Mesendoderm (in vitro differentiated cells): ENCODE data around the gene ARMC8.

Experiments
- DNase-seq: peaks from one replicate; pipeline ENCODE4 v3.0.0; 2013
- H2AK5ac ChIP-seq: 2 replicates; pipeline ENCODE4 v1.6.1; 2013; ENCODE audit warnings: low read length, inconsistent platforms
- H2BK120ac ChIP-seq: 2 replicates; pipeline ENCODE4 v1.6.1; 2013; ENCODE audit warnings: low read depth, mild to moderate bottlenecking, low read length, moderate library complexity, mixed read lengths
- H2BK15ac ChIP-seq: replicated peaks from 2 replicates; pipeline ENCODE4 v1.6.1; 2013; ENCODE audit warnings: low read depth, mild to moderate bottlenecking, moderate library complexity
- H2BK5ac ChIP-seq: 2 replicates; pipeline ENCODE4 v1.6.1; 2013; ENCODE audit warnings: low read length, inconsistent platforms
- H3K18ac ChIP-seq: 2 replicates; pipeline ENCODE4 v1.6.1; 2013; ENCODE audit warnings: mild to moderate bottlenecking, low read length, mixed read lengths
- H3K23ac ChIP-seq: one replicate; pipeline ENCODE4 v1.6.1; 2013; ENCODE audit warnings: low read length
- H3K27ac ChIP-seq: 2 replicates; pipeline ENCODE4 v1.5.1; 2013; ENCODE audit warnings: low read depth, mild to moderate bottlenecking, inconsistent platforms, low read length, moderate library complexity
- H3K27me3 ChIP-seq: 2 replicates; pipeline ENCODE4 v1.6.1; 2013; ENCODE audit warnings: low read length, control low read depth, mild to moderate bottlenecking, inconsistent platforms; ENCODE audit not compliant: insufficient read depth, poor library complexity
- H3K36me3 ChIP-seq: 2 replicates; pipeline ENCODE4 v1.6.1; 2013; ENCODE audit warnings: low read length, inconsistent platforms; ENCODE audit not compliant: control insufficient read depth, insufficient read depth
- H3K4ac ChIP-seq: one replicate; pipeline ENCODE4 v1.6.1; 2013; ENCODE audit warnings: low read depth, mild to moderate bottlenecking, low read length, moderate library complexity
- H3K4me1 ChIP-seq: 2 replicates; pipeline ENCODE4 v1.6.1; 2013; ENCODE audit warnings: low read depth, low read length, inconsistent platforms; ENCODE audit not compliant: control insufficient read depth
- H3K4me2 ChIP-seq: 2 replicates; pipeline ENCODE4 v1.6.1; 2013; ENCODE audit warnings: low read length
- H3K4me3 ChIP-seq: 2 replicates; pipeline ENCODE4 v1.5.1; 2013; ENCODE audit warnings: mild to moderate bottlenecking, low read length
- H3K56ac ChIP-seq: one replicate; pipeline ENCODE4 v1.6.1; 2013; ENCODE audit warnings: low read length
- H3K79me1 ChIP-seq: 2 replicates; pipeline ENCODE4 v1.6.1; 2013; ENCODE audit warnings: low read length, inconsistent platforms
- H3K79me2 ChIP-seq: 2 replicates; pipeline ENCODE4 v1.6.1; 2013; ENCODE audit warnings: mild to moderate bottlenecking, low read length; ENCODE audit not compliant: control insufficient read depth, insufficient read depth
- H3K9ac ChIP-seq: 2 replicates; pipeline ENCODE4 v1.6.1; 2013; ENCODE audit warnings: low read length, inconsistent platforms
- H4K5ac ChIP-seq: one replicate; pipeline ENCODE4 v1.6.1; 2013; ENCODE audit warnings: low read length
- H4K8ac ChIP-seq: one replicate; pipeline ENCODE4 v1.6.1; 2013; ENCODE audit warnings: low read depth, mild to moderate bottlenecking, control low read depth, low read length, moderate library complexity
- WGBS: extraction: QIAGEN DNeasy Blood & Tissue Kit; methylation state at CpG from one replicate; pipeline ENCODE4 v1.1.7; 2013; ENCODE audit warnings: low lambda C conversion rate, missing lambda C conversion rate; ENCODE audit not compliant: insufficient coverage; ENCODE audit errors: extremely low coverage; 5-methylcytosine and 5-hydroxymethylcytosine counted together

The ARMC8 gene

GRCh38 chr3:138200424-138200823, 13.3 kb downstream of the ARMC8 start:
- DNase-seq: no peak
- Histone ChIP-seq H3K9ac (no peak overlapping the region), H3K79me2 (peaks cover 56% of the 10 kb centered on the region), H3K23ac (no peak overlapping the region), H2BK120ac (no peak overlapping the region), H4K5ac (no peak overlapping the region), H3K18ac (no peak overlapping the region), H3K56ac (no peak overlapping the region), H3K36me3 (no peaks in the 10 kb centered on the region), H3K27me3 (no peaks in the 10 kb centered on the region), H3K4me3 (no peak overlapping the region), H4K8ac (no peak overlapping the region), H2AK5ac (no peak overlapping the region), H3K27ac (no peak overlapping the region), H3K79me1 (peaks cover 17% of the 10 kb centered on the region), H3K4ac (no peak overlapping the region), H2BK15ac (no peak overlapping the region), H3K4me1 (no peaks in the 10 kb centered on the region), H2BK5ac (no peak overlapping the region), H3K4me2 (no peak overlapping the region)
- WGBS: no CpG with 5 or more reads among the region's 1 CpG

GRCh38 chr3:138202945-138203701, 16.0 kb downstream of the ARMC8 start:
- H4K8ac ChIP-seq: no peak overlapping the region
- no peaks in the 10 kb centered on the region for H3K27me3 ChIP-seq
- no peak overlapping the region for H3K23ac ChIP-seq
- H3K56ac ChIP-seq: no peak overlapping the region
- no peak overlapping the region for H3K4me3 ChIP-seq
- no peak overlapping the region for H2BK15ac ChIP-seq
- WGBS: no CpG with 5 or more reads among the region's 3 CpGs
- H3K4ac ChIP-seq: no peak overlapping the region
- H3K79me2 ChIP-seq: peaks cover 50% of the 10 kb centered on the region
- DNase-seq: peak; percentile 56
- H2AK5ac ChIP-seq: no peak overlapping the region
- no peak overlapping the region for H3K18ac ChIP-seq
- no peak overlapping the region for H4K5ac ChIP-seq
- no peaks in the 10 kb centered on the region for H3K4me1 ChIP-seq
- no peak overlapping the region for H3K9ac ChIP-seq
- no peak overlapping the region for H2BK120ac ChIP-seq
- no peaks in the 10 kb centered on the region for H3K36me3 ChIP-seq
- peaks cover 14% of the 10 kb centered on the region for H3K79me1 ChIP-seq
- no peak overlapping the region for H3K4me2 ChIP-seq
- no peak overlapping the region for H2BK5ac ChIP-seq
- no peak overlapping the region for H3K27ac ChIP-seq

GRCh38 chr3:138203938-138204337, 16.8 kb downstream of the ARMC8 start:
- Histone ChIP-seq H3K79me1 (peaks cover 14% of the 10 kb centered on the region), H2BK5ac (no peak overlapping the region), H3K18ac (no peak overlapping the region), H3K4ac (no peak overlapping the region), H3K4me3 (no peak overlapping the region), H4K8ac (no peak overlapping the region), H4K5ac (no peak overlapping the region), H3K9ac (no peak overlapping the region), H3K56ac (no peak overlapping the region), H3K79me2 (peaks cover 50% of the 10 kb centered on the region), H3K4me2 (no peak overlapping the region), H3K4me1 (no peaks in the 10 kb centered on the region), H2AK5ac (no peak overlapping the region), H2BK15ac (no peak overlapping the region), H3K36me3 (no peaks in the 10 kb centered on the region), H3K27me3 (no peaks in the 10 kb centered on the region), H3K27ac (no peak overlapping the region), H2BK120ac (no peak overlapping the region), H3K23ac (no peak overlapping the region)
- no CpG with 5 or more reads among the region's 4 CpGs for WGBS
- DNase-seq: no peak

GRCh38 chr3:138205527-138205926, 18.4 kb downstream of the ARMC8 start:
- no peak overlapping the region for H3K56ac ChIP-seq
- DNase-seq: no peak
- H3K36me3 ChIP-seq: no peaks in the 10 kb centered on the region
- no peak overlapping the region for H4K5ac ChIP-seq
- H3K79me1 ChIP-seq: peaks cover 12% of the 10 kb centered on the region
- no peak overlapping the region for H3K4me3 ChIP-seq
- peaks cover 2% of the 10 kb centered on the region for H3K4me1 ChIP-seq
- H3K27me3 ChIP-seq: no peaks in the 10 kb centered on the region
- no peak overlapping the region for H3K4me2 ChIP-seq
- H2BK5ac ChIP-seq: no peak overlapping the region
- no peak overlapping the region for H4K8ac ChIP-seq
- H3K23ac ChIP-seq: no peak overlapping the region
- H2BK120ac ChIP-seq: no peak overlapping the region
- no peak overlapping the region for H2AK5ac ChIP-seq
- H2BK15ac ChIP-seq: no peak overlapping the region
- no peak overlapping the region for H3K4ac ChIP-seq
- no peak overlapping the region for H3K9ac ChIP-seq
- H3K27ac ChIP-seq: no peak overlapping the region
- WGBS: no CpG with 5 or more reads among the region's 5 CpGs
- no peak overlapping the region for H3K18ac ChIP-seq
- peaks cover 39% of the 10 kb centered on the region for H3K79me2 ChIP-seq

- Histone ChIP-seq H3K56ac (no peak overlapping the region), H4K5ac (no peak overlapping the region), H3K18ac (no peak overlapping the region), H3K4me1 (peaks cover 4% of the 10 kb centered on the region), H3K79me2 (peaks cover 35% of the 10 kb centered on the region), H3K9ac (no peak overlapping the region), H3K23ac (no peak overlapping the region), H3K4me3 (no peak overlapping the region), H3K27me3 (no peaks in the 10 kb centered on the region), H2BK120ac (no peak overlapping the region), H3K79me1 (peaks cover 12% of the 10 kb centered on the region), H2BK5ac (no peak overlapping the region), H3K4ac (no peak overlapping the region), H3K4me2 (no peak overlapping the region), H2AK5ac (no peak overlapping the region), H4K8ac (no peak overlapping the region), H2BK15ac (no peak overlapping the region), H3K27ac (no peak overlapping the region), H3K36me3 (no peaks in the 10 kb centered on the region)
- DNase-seq: no peak
- no CpG with 5 or more reads among the region's 2 CpGs for WGBS
Measured at GRCh38 chr3:138206196-138206595, 19.1 kb downstream of the ARMC8 start.

- peaks cover 14% of the 10 kb centered on the region for H3K79me2 ChIP-seq
- H3K4me2 ChIP-seq: no peak overlapping the region
- no peak overlapping the region for H3K4ac ChIP-seq
- peaks cover 4% of the 10 kb centered on the region for H3K4me1 ChIP-seq
- no peak overlapping the region for H2BK15ac ChIP-seq
- H3K27ac ChIP-seq: no peak overlapping the region
- no peak overlapping the region for H2AK5ac ChIP-seq
- no peaks in the 10 kb centered on the region for H3K27me3 ChIP-seq
- no peak overlapping the region for H2BK5ac ChIP-seq
- H3K18ac ChIP-seq: no peak overlapping the region
- no CpG with 5 or more reads among the region's 3 CpGs for WGBS
- H3K36me3 ChIP-seq: no peaks in the 10 kb centered on the region
- H2BK120ac ChIP-seq: no peak overlapping the region
- no peak overlapping the region for H4K8ac ChIP-seq
- H3K4me3 ChIP-seq: no peak overlapping the region
- H3K56ac ChIP-seq: no peak overlapping the region
- no peak overlapping the region for H3K9ac ChIP-seq
- no peak overlapping the region for H4K5ac ChIP-seq
- H3K23ac ChIP-seq: no peak overlapping the region
- peak; percentile 30 for DNase-seq
- peaks cover 5% of the 10 kb centered on the region for H3K79me1 ChIP-seq
Measured at GRCh38 chr3:138210528-138210927, 23.4 kb downstream of the ARMC8 start.
